ENCODE data around the gene GNAO1.
A peak's percentile ranks its signal among the peaks of the same experiment; 100 is the strongest.

Gene GNAO1

GRCh38 chr16:56278196-56278855, 87.0 kb downstream of the GNAO1 start:
- peak overlapping the region; percentile 7 for H2AK5ac ChIP-seq (ENCODE audit: low read depth, low read length)
- no peak overlapping the region for H4K8ac ChIP-seq (ENCODE audit: low read depth, low read length)
- no peaks in the 10 kb centered on the region for H3K27me3 ChIP-seq (ENCODE audit: control insufficient read depth in 3 of 3, insufficient read depth in 3 of 3, low read depth in 1 of 3, low read length in 3 of 3)
- DNase-seq (ENCODE audit: low spot score): no peak
- no peak overlapping the region for H2BK5ac ChIP-seq (ENCODE audit: low read length)
- H3K14ac ChIP-seq (ENCODE audit: low read length): no peak overlapping the region
- peaks cover 26 to 29% of the 10 kb centered on the region in 2 donors for H3K4me1 ChIP-seq (ENCODE audit: control insufficient read depth in 2 of 2, insufficient read depth in 1 of 2, low read depth in 1 of 2, low read length in 2 of 2)
- H3K4me2 ChIP-seq (ENCODE audit: insufficient read depth, low read length, poor library complexity, severe bottlenecking): no peak overlapping the region
- no peak overlapping the region for H2BK120ac ChIP-seq (ENCODE audit: low read depth, low read length)
- no peaks in the 10 kb centered on the region for H3K36me3 ChIP-seq (replicated peaks in 1 of 2; ENCODE audit: control insufficient read depth in 2 of 2, insufficient read depth in 2 of 2, low read length in 2 of 2)
- no peak overlapping the region for H2AFZ ChIP-seq (ENCODE audit: low read length)
- no peak overlapping the region for H3K23ac ChIP-seq (ENCODE audit: low read depth, low read length, poor library complexity)
- peak overlapping the region; percentile 72 for H2BK15ac ChIP-seq (ENCODE audit: low read length)
- H2BK12ac ChIP-seq (ENCODE audit: low read length): peak overlapping the region; percentile 93
- no peak overlapping the region for H4K91ac ChIP-seq (ENCODE audit: low read depth, low read length, poor library complexity)
- no peak overlapping the region for H3K27ac ChIP-seq (replicated peaks; ENCODE audit: low read length)
- H3K4ac ChIP-seq (ENCODE audit: low read length): no peak overlapping the region
- no CpG with 5 or more reads among the region's 9 CpGs for WGBS, 2 donors (ENCODE audit: extremely low coverage in 2 of 2, insufficient read length in 2 of 2, insufficient replicate concordance in 1 of 2)
- no peak overlapping the region for H3K9ac ChIP-seq (ENCODE audit: low read depth, low read length, poor library complexity)
- H3K9me3 ChIP-seq (replicated peaks in 1 of 2; ENCODE audit: control insufficient read depth in 2 of 2, insufficient read depth in 1 of 2, low read depth in 1 of 2, low read length in 2 of 2): peaks cover 5 to 14% of the 10 kb centered on the region in 2 donors
- peak overlapping the region; percentile 51 for H3K18ac ChIP-seq (ENCODE audit: low read length)
- H3K79me1 ChIP-seq (ENCODE audit: low read depth, low read length): no peaks in the 10 kb centered on the region
- H3K4me3 ChIP-seq (ENCODE audit: low read length in 2 of 2): no peak overlapping the region

DNA sequence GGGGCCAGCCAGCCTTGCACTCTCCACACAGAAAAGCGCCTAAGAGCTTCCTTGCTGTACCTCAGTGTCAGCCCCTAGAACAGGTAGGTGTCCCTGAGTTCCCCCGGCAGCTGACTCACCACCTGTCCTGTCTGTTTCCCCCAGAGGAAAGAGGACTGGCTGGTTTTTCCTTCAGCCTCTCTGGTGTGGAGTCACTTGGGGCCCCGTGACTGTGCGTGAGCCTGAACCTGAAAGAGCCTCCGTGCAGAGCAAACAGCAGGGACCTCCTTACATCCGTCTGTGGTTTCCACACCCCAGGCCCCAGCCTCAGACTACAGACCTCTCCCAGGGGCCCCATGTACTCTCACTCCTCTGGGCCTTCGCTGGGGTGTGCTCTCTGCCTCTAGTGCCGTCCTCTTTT, 87.8 kb downstream of the GNAO1 start:
- H2BK120ac ChIP-seq (ENCODE audit: low read depth, low read length): no peak overlapping the region
- no peak overlapping the region for H3K27ac ChIP-seq (replicated peaks; ENCODE audit: low read length)
- H3K4ac ChIP-seq (ENCODE audit: low read length): no peak overlapping the region
- no peak overlapping the region for H2AFZ ChIP-seq (ENCODE audit: low read length)
- H3K23ac ChIP-seq (ENCODE audit: low read depth, low read length, poor library complexity): no peak overlapping the region
- DNase-seq (ENCODE audit: low spot score): no peak
- H2BK15ac ChIP-seq (ENCODE audit: low read length): peak overlapping the region; percentile 72
- peak overlapping the region; percentile 60 for H2BK12ac ChIP-seq (ENCODE audit: low read length)
- H3K14ac ChIP-seq (ENCODE audit: low read length): no peak overlapping the region
- H3K9me3 ChIP-seq (replicated peaks in 1 of 2; ENCODE audit: control insufficient read depth in 2 of 2, insufficient read depth in 1 of 2, low read depth in 1 of 2, low read length in 2 of 2): peaks cover under 1 to 7% of the 10 kb centered on the region in 2 donors
- H3K27me3 ChIP-seq (ENCODE audit: control insufficient read depth in 3 of 3, insufficient read depth in 3 of 3, low read depth in 1 of 3, low read length in 3 of 3): no peaks in the 10 kb centered on the region
- H2BK5ac ChIP-seq (ENCODE audit: low read length): no peak overlapping the region
- H3K4me1 ChIP-seq (ENCODE audit: control insufficient read depth in 2 of 2, insufficient read depth in 1 of 2, low read depth in 1 of 2, low read length in 2 of 2): peaks cover 26 to 31% of the 10 kb centered on the region in 2 donors
- H3K4me3 ChIP-seq (ENCODE audit: low read length in 2 of 2): no peak overlapping the region
- no peak overlapping the region for H4K91ac ChIP-seq (ENCODE audit: low read depth, low read length, poor library complexity)
- no CpG with 5 or more reads among the region's 8 CpGs for WGBS, 2 donors (ENCODE audit: extremely low coverage in 2 of 2, insufficient read length in 2 of 2, insufficient replicate concordance in 1 of 2)
- H3K36me3 ChIP-seq (replicated peaks in 1 of 2; ENCODE audit: control insufficient read depth in 2 of 2, insufficient read depth in 2 of 2, low read length in 2 of 2): no peaks in the 10 kb centered on the region
- H3K4me2 ChIP-seq (ENCODE audit: insufficient read depth, low read length, poor library complexity, severe bottlenecking): no peak overlapping the region
- peak overlapping the region; percentile 45 for H3K18ac ChIP-seq (ENCODE audit: low read length)
- H2AK5ac ChIP-seq (ENCODE audit: low read depth, low read length): peak overlapping the region; percentile 7
- no peaks in the 10 kb centered on the region for H3K79me1 ChIP-seq (ENCODE audit: low read depth, low read length)
- no peak overlapping the region for H3K9ac ChIP-seq (ENCODE audit: low read depth, low read length, poor library complexity)
- H4K8ac ChIP-seq (ENCODE audit: low read depth, low read length): no peak overlapping the region

DNA sequence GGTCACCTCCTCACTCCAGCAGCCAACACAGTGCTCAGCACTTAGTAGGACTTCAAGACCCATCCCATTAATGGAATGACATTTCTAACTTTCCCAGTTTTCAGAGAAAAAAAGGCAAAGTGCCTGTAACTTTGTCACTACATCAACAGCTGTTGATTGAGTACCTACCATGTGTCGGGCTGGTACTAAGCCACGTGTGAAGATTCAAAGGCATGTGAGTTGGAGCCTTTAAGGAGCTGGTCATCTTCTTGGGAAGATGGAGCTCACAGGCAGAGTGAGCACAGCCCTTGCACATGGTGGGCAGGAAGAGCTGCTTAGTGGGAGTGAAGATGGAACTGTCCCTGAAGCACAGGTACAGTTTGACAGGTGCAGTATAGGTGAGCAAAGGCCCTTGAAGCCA, 88.6 kb downstream of the GNAO1 start:
- H3K79me1 ChIP-seq (ENCODE audit: low read depth, low read length): no peaks in the 10 kb centered on the region
- no peak for DNase-seq (ENCODE audit: low spot score)
- no peak overlapping the region for H4K8ac ChIP-seq (ENCODE audit: low read depth, low read length)
- no CpG with 5 or more reads among the region's 2 CpGs for WGBS, 2 donors (ENCODE audit: extremely low coverage in 2 of 2, insufficient read length in 2 of 2, insufficient replicate concordance in 1 of 2)
- H2BK12ac ChIP-seq (ENCODE audit: low read length): peak overlapping the region; percentile 48
- H2AFZ ChIP-seq (ENCODE audit: low read length): no peak overlapping the region
- H3K4ac ChIP-seq (ENCODE audit: low read length): no peak overlapping the region
- peak overlapping the region; percentile 59 for H2AK5ac ChIP-seq (ENCODE audit: low read depth, low read length)
- H2BK5ac ChIP-seq (ENCODE audit: low read length): no peak overlapping the region
- H3K18ac ChIP-seq (ENCODE audit: low read length): no peak overlapping the region
- no peak overlapping the region for H3K23ac ChIP-seq (ENCODE audit: low read depth, low read length, poor library complexity)
- no peak overlapping the region for H3K4me2 ChIP-seq (ENCODE audit: insufficient read depth, low read length, poor library complexity, severe bottlenecking)
- no peaks in the 10 kb centered on the region for H3K27me3 ChIP-seq (ENCODE audit: control insufficient read depth in 3 of 3, insufficient read depth in 3 of 3, low read depth in 1 of 3, low read length in 3 of 3)
- no peak overlapping the region for H3K4me3 ChIP-seq (ENCODE audit: low read length in 2 of 2)
- H3K27ac ChIP-seq (replicated peaks; ENCODE audit: low read length): no peak overlapping the region
- H2BK120ac ChIP-seq (ENCODE audit: low read depth, low read length): no peak overlapping the region
- no peak overlapping the region for H4K91ac ChIP-seq (ENCODE audit: low read depth, low read length, poor library complexity)
- peak overlapping the region; percentile 1 for H2BK15ac ChIP-seq (ENCODE audit: low read length)
- H3K14ac ChIP-seq (ENCODE audit: low read length): no peak overlapping the region
- H3K4me1 ChIP-seq (ENCODE audit: control insufficient read depth in 2 of 2, insufficient read depth in 1 of 2, low read depth in 1 of 2, low read length in 2 of 2): peaks cover 29 to 38% of the 10 kb centered on the region in 2 donors
- H3K9me3 ChIP-seq (replicated peaks in 1 of 2; ENCODE audit: control insufficient read depth in 2 of 2, insufficient read depth in 1 of 2, low read depth in 1 of 2, low read length in 2 of 2): no peaks in the 10 kb centered on the region
- no peaks in the 10 kb centered on the region for H3K36me3 ChIP-seq (replicated peaks in 1 of 2; ENCODE audit: control insufficient read depth in 2 of 2, insufficient read depth in 2 of 2, low read length in 2 of 2)
- no peak overlapping the region for H3K9ac ChIP-seq (ENCODE audit: low read depth, low read length, poor library complexity)

DNA sequence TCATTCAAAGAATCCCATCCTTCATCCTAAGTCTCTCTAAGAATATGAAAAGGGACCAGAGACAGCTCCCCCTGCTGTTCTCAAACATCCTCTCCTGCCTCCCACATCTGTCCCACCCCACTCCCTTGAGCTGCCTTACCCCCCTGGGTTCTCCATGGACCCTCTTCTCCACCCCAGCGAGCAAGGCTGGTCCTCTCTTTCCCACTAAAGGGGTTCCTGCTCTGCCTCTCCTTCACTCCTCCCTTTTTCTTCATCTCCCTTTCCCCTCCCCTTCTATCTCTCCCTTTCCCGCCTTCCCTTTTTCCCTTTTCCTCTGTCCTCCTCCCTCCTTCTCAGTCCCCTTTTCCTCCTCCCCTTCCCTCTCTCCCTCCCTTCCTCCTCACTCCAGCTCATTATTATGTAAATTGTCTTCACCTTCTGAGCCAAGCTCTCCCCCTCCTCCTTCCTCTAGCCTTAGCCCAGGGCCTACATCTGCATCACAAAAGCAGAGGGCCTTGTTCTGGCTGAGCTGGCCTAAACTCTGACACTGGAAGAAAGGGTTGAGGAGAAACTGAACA, 90.0 kb downstream of the GNAO1 start:
- H3K36me3 ChIP-seq (replicated peaks in 1 of 2; ENCODE audit: control insufficient read depth in 2 of 2, insufficient read depth in 2 of 2, low read length in 2 of 2): no peaks in the 10 kb centered on the region
- WGBS, 2 donors (ENCODE audit: extremely low coverage in 2 of 2, insufficient read length in 2 of 2, insufficient replicate concordance in 1 of 2): no CpG with 5 or more reads among the region's 2 CpGs
- no peak overlapping the region for H2BK5ac ChIP-seq (ENCODE audit: low read length)
- no peak overlapping the region for H2BK15ac ChIP-seq (ENCODE audit: low read length)
- no peak overlapping the region for H2AK5ac ChIP-seq (ENCODE audit: low read depth, low read length)
- no peak overlapping the region for H4K91ac ChIP-seq (ENCODE audit: low read depth, low read length, poor library complexity)
- H3K9ac ChIP-seq (ENCODE audit: low read depth, low read length, poor library complexity): no peak overlapping the region
- DNase-seq (ENCODE audit: low spot score): peak; percentile 89
- H3K23ac ChIP-seq (ENCODE audit: low read depth, low read length, poor library complexity): no peak overlapping the region
- H3K4me2 ChIP-seq (ENCODE audit: insufficient read depth, low read length, poor library complexity, severe bottlenecking): peak overlapping the region; percentile 35
- no peaks in the 10 kb centered on the region for H3K79me1 ChIP-seq (ENCODE audit: low read depth, low read length)
- peak overlapping the region; percentile 44 for H3K18ac ChIP-seq (ENCODE audit: low read length)
- H2BK120ac ChIP-seq (ENCODE audit: low read depth, low read length): no peak overlapping the region
- H3K9me3 ChIP-seq (replicated peaks in 1 of 2; ENCODE audit: control insufficient read depth in 2 of 2, insufficient read depth in 1 of 2, low read depth in 1 of 2, low read length in 2 of 2): no peaks in the 10 kb centered on the region
- no peak overlapping the region for H4K8ac ChIP-seq (ENCODE audit: low read depth, low read length)
- no peak overlapping the region for H3K14ac ChIP-seq (ENCODE audit: low read length)
- H2BK12ac ChIP-seq (ENCODE audit: low read length): no peak overlapping the region
- peak overlapping the region; percentile 70 for H2AFZ ChIP-seq (ENCODE audit: low read length)
- H3K27ac ChIP-seq (replicated peaks; ENCODE audit: low read length): peak overlapping the region; percentile 75
- H3K4ac ChIP-seq (ENCODE audit: low read length): no peak overlapping the region
- H3K4me1 ChIP-seq (ENCODE audit: control insufficient read depth in 2 of 2, insufficient read depth in 1 of 2, low read depth in 1 of 2, low read length in 2 of 2): peaks cover 31 to 40% of the 10 kb centered on the region in 2 donors
- no peaks in the 10 kb centered on the region for H3K27me3 ChIP-seq (ENCODE audit: control insufficient read depth in 3 of 3, insufficient read depth in 3 of 3, low read depth in 1 of 3, low read length in 3 of 3)
- H3K4me3 ChIP-seq (ENCODE audit: low read length in 2 of 2): peak overlapping the region in 1 of 2 donors; percentile 10
